HepG2 (cell line): ENCODE data around the gene VRK3. TPM values are rescaled to one million over a fixed set of nuclear protein-coding genes. Genes with fewer than 3 reads are reported as not detected.

Experiments used
- ATAC-seq: fragments of 200-7000 bp; cut with Tn5 transposase; 3 replicates; pipeline ENCODE4 v1.9.1; 2020; ENCODE audit warnings: mild to moderate bottlenecking, moderate library complexity
- BruUV-seq: library from RNA; stranded (reverse); fragments of 400-500 nt; replicated peaks from 2 replicates; lab custom pipeline; 2021; lab: Mats Ljungman, UMichigan
- CTCF ChIA-PET: fragments of 300-600 bp; formaldehyde crosslinking; extraction: SDS; loops from one replicate; lab custom pipeline; 2021; ENCODE audit warnings: low total read pairs, inconsistent platforms, low intra/inter-chr PET ratio; lab: Yijun Ruan, JAX
- POLR2A ChIA-PET: fragments of 350-600 bp; sonication (Branson Sonifier 250); formaldehyde crosslinking; loops from one replicate; lab custom pipeline; 2020; ENCODE audit warnings: antibody characterized with exemption, inconsistent platforms; lab: Yijun Ruan, JAX
- DNase-seq: peaks from one replicate; pipeline ENCODE4 v3.0.0-alpha.2; 2015; ENCODE audit warnings: low spot score
- FAIRE-seq: peaks from 3 replicates; lab custom pipeline; 2011; peaks lifted over from hg19 to GRCh38; lab: Jason Lieb, UNC
- H2AFZ ChIP-seq: one replicate; pipeline ENCODE4 v1.6.1; 2011; ENCODE audit warnings: low read length, inconsistent platforms
- H3K27ac ChIP-seq: fragments of 300-600 bp; 3 replicates; pipeline ENCODE4 v1.8.0; 2011; ENCODE audit warnings: mixed run types, mild to moderate bottlenecking, mixed read lengths, low read length, inconsistent platforms; ENCODE audit not compliant: insufficient read depth; ENCODE audit errors: extremely low read length
- H3K27me3 ChIP-seq, 2 experiments: fragments of 200-600 bp in 1 of 2; 2 replicates in 1 of 2; 3 replicates in 1 of 2; pipeline versions ENCODE4 v1.6.0 to v1.8.0; 2011; ENCODE audit warnings: low read length in 2 of 2, mild to moderate bottlenecking in 2 of 2, moderate library complexity in 2 of 2, inconsistent platforms in 1 of 2; ENCODE audit not compliant: insufficient read depth in 2 of 2, control insufficient read depth in 1 of 2
- H3K36me3 ChIP-seq, 2 experiments: fragments of 200-600 bp in 1 of 2; replicated peaks in 1 of 2; 2 replicates in 1 of 2; 3 replicates in 1 of 2; pipeline versions ENCODE4 v1.5.1 to v1.8.0; 2011; ENCODE audit warnings: low read length in 2 of 2, inconsistent platforms in 1 of 2; ENCODE audit not compliant: insufficient read depth in 2 of 2, control insufficient read depth in 1 of 2
- H3K4me1 ChIP-seq: 2 replicates; pipeline ENCODE4 v1.5.1; 2012; ENCODE audit warnings: low read length, inconsistent platforms; ENCODE audit not compliant: insufficient read depth
- H3K4me2 ChIP-seq: 2 replicates; pipeline ENCODE4 v1.6.0; 2011; ENCODE audit warnings: low read depth, low read length, inconsistent platforms
- H3K4me3 ChIP-seq, 3 experiments: fragments of 200-600 bp in 1 of 3; sonication (generic), shearing (Covaris generic) in 1 of 3; replicated peaks in 1 of 3; 2 replicates each; pipeline ENCODE4 v1.5.1; 2011 to 2016; ENCODE audit warnings: low read length in 3 of 3, inconsistent platforms in 2 of 3, low read depth in 2 of 3, mild to moderate bottlenecking in 2 of 3, control low read depth in 1 of 3, mixed read lengths in 1 of 3; ENCODE audit not compliant: insufficient read depth in 1 of 3
- H3K79me2 ChIP-seq: one replicate; pipeline ENCODE4 v1.6.1; 2011; ENCODE audit warnings: low read length, inconsistent platforms; ENCODE audit not compliant: insufficient read depth
- H3K9ac ChIP-seq: 2 replicates; pipeline ENCODE4 v1.6.0; 2011; ENCODE audit warnings: mild to moderate bottlenecking, low read depth, low read length, inconsistent platforms; ENCODE audit not compliant: insufficient read depth
- H3K9me3 ChIP-seq: 2 replicates; pipeline ENCODE4 v1.5.1; 2012; ENCODE audit warnings: mild to moderate bottlenecking, low read length
- H4K20me1 ChIP-seq: 2 replicates; pipeline ENCODE4 v1.6.0; 2011; ENCODE audit warnings: inconsistent platforms, mild to moderate bottlenecking, low read length, moderate library complexity; ENCODE audit not compliant: insufficient read depth
- FLYWCH1 ChIP-seq: sonication (generic); formaldehyde crosslinking; IDR thresholded peaks from 2 replicates; pipeline ENCODE4 v1.8.1; 2023; ENCODE audit warnings: mild to moderate bottlenecking, missing genetic modification reagents
- KAT2B ChIP-seq: fragments of 150-350 bp; IDR thresholded peaks from 2 replicates; pipeline ENCODE4 v1.6.1; 2014; ENCODE audit warnings: low read depth, low read length, borderline replicate concordance
- KLF13 ChIP-seq: sonication (generic); formaldehyde crosslinking; IDR thresholded peaks from 2 replicates; pipeline ENCODE4 v1.4.0; 2020; ENCODE audit warnings: mild to moderate bottlenecking, missing genetic modification reagents
- NR3C1 ChIP-seq: sonication (generic); formaldehyde crosslinking; IDR thresholded peaks from 2 replicates; pipeline ENCODE4 v1.4.0; 2020; ENCODE audit warnings: missing genetic modification reagents
- NRL ChIP-seq: sonication (generic); formaldehyde crosslinking; IDR thresholded peaks from 2 replicates; pipeline ENCODE4 v1.5.0; 2020; ENCODE audit warnings: missing genetic modification reagents, mild to moderate bottlenecking, moderate library complexity, borderline replicate concordance
- POLR2G ChIP-seq: fragments of 200-400 bp; formaldehyde crosslinking; IDR thresholded peaks from 2 replicates; pipeline ENCODE4 v1.6.1; 2018; ENCODE audit warnings: mild to moderate bottlenecking, low read depth, low read length, moderate library complexity
- RARA ChIP-seq: IDR thresholded peaks from 2 replicates; pipeline ENCODE4 v1.6.1; 2016; ENCODE audit warnings: missing genetic modification reagents, missing compliant biosample characterization
- RNF2 ChIP-seq: fragments of 450-650 bp; conservative IDR thresholded peaks from 2 replicates; pipeline ENCODE4 v1.6.1; 2016; ENCODE audit warnings: low read depth
- SALL2 ChIP-seq: sonication (generic); formaldehyde crosslinking; IDR thresholded peaks from 2 replicates; pipeline ENCODE4 v1.8.1; 2023; ENCODE audit warnings: mild to moderate bottlenecking, missing genetic modification reagents, inconsistent platforms
- XBP1 ChIP-seq: sonication (generic); formaldehyde crosslinking; IDR thresholded peaks from 2 replicates; pipeline ENCODE4 v1.5.0; 2020; ENCODE audit warnings: missing genetic modification reagents
- ZNF543 ChIP-seq: sonication (generic); formaldehyde crosslinking; IDR thresholded peaks from 2 replicates; pipeline ENCODE4 v1.4.0; 2020; ENCODE audit warnings: mild to moderate bottlenecking, missing genetic modification reagents
- WGBS: methylation state at CpG from one replicate; pipeline ENCODE4 v1.1.6; 2017; ENCODE audit warnings: low lambda C conversion rate; 5-methylcytosine and 5-hydroxymethylcytosine counted together
- in situ Hi-C: cut with HindIII; loops from 2 replicates; pipeline ENCODE4 v1.10.0; 2017; ENCODE audit warnings: low pct_unique_long_range_greater_than_20kb; ENCODE audit not compliant: extremely low pct_ligation_motif_present
- intact Hi-C: fragments of 100-400 bp; cut with micrococcal nuclease; formaldehyde crosslinking; loops from one replicate; pipeline ENCODE4 v1.10.0; 2022; ENCODE audit not compliant: unreplicated experiment
- polyA plus RNA-seq, 8 experiments: library from polyadenylated mRNA; depleted of rRNA in 3 of 8; stranded (reverse) in 7 of 8; unstranded in 1 of 8; fragments of >200 nt; fragmentation: Illumina TruSeq in 4 of 8; extraction: Trizol in 4 of 8; gene quantifications; 2 replicates each; pipeline versions ENCODE4 v1.2.1 to v1.2.3, GENCODE V29; 2011 to 2016; ENCODE audit warnings: low read depth in 4 of 8, missing spikeins in 1 of 8, mixed read lengths in 1 of 8; ENCODE audit not compliant: insufficient read depth in 1 of 8
- total RNA-seq, 5 experiments: library from RNA; depleted of rRNA; stranded (reverse); fragments of >200 nt; fragmentation: Illumina TruSeq; extraction: Trizol; gene quantifications; 2 replicates each; pipeline ENCODE4 v1.2.3, GENCODE V29; 2016; ENCODE audit warnings: low read depth in 1 of 5
- TF ChIP-seq, protein P1 (sequence below): sonication (generic); formaldehyde crosslinking; IDR thresholded peaks from 2 replicates; pipeline ENCODE4 v1.8.1; 2022; ENCODE audit warnings: low read depth, mild to moderate bottlenecking, missing genetic modification reagents
- TF ChIP-seq, protein P2 (sequence below): sonication (generic); formaldehyde crosslinking; IDR thresholded peaks from 2 replicates; pipeline ENCODE4 v1.5.0; 2020; ENCODE audit warnings: mild to moderate bottlenecking, missing genetic modification reagents, borderline replicate concordance
- TF ChIP-seq, protein P3 (sequence below): sonication (generic); formaldehyde crosslinking; IDR thresholded peaks from 2 replicates; pipeline ENCODE4 v1.4.0; 2020; ENCODE audit warnings: missing genetic modification reagents

Gene VRK3
- total and polyA plus RNA-seq, 2 of the 13 experiments (the other 11 are each of a cell fraction or from before 2014, with no cell fraction given) = 23.8 to 28.3 TPM

DNA sequence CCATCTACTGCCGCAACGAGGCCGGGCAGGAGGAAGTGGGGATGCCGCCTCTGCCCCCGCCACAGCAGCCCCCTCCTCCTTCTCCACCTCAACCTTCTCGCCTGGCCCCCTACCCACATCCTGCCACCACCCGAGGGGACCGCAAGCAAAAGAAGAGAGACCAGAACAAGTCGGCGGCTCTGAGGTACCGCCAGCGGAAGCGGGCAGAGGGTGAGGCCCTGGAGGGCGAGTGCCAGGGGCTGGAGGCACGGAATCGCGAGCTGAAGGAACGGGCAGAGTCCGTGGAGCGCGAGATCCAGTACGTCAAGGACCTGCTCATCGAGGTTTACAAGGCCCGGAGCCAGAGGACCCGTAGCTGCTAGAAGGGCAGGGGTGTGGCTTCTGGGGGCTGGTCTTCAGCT lies 92.4 kb downstream of the VRK3 start:
- peaks cover 13% of the 10 kb centered on the region for H3K79me2 ChIP-seq
- FAIRE-seq = no peak
- no peak for ATAC-seq
- no TSS peak for BruUV-seq
- no peak for DNase-seq
- 95% methylated on average over 23 of the region's 25 CpGs for WGBS
- CTCF ChIA-PET = no interaction called here
- intact Hi-C loops = no loop called here
- no peak overlapping the region for H3K9ac ChIP-seq
- no peaks in the 10 kb centered on the region; a peak in 1 of 5 replicates for H3K27me3 ChIP-seq
- no peak for TF ChIP-seq ZNF543 (CRISPR knock-in tag)
- TF ChIP-seq, protein P1, sequence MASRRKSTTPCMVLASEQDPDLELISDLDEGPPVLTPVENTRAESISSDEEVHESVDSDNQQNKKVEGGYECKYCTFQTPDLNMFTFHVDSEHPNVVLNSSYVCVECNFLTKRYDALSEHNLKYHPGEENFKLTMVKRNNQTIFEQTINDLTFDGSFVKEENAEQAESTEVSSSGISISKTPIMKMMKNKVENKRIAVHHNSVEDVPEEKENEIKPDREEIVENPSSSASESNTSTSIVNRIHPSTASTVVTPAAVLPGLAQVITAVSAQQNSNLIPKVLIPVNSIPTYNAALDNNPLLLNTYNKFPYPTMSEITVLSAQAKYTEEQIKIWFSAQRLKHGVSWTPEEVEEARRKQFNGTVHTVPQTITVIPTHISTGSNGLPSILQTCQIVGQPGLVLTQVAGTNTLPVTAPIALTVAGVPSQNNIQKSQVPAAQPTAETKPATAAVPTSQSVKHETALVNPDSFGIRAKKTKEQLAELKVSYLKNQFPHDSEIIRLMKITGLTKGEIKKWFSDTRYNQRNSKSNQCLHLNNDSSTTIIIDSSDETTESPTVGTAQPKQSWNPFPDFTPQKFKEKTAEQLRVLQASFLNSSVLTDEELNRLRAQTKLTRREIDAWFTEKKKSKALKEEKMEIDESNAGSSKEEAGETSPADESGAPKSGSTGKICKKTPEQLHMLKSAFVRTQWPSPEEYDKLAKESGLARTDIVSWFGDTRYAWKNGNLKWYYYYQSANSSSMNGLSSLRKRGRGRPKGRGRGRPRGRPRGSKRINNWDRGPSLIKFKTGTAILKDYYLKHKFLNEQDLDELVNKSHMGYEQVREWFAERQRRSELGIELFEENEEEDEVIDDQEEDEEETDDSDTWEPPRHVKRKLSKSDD = no peak
- TF ChIP-seq, protein P2, sequence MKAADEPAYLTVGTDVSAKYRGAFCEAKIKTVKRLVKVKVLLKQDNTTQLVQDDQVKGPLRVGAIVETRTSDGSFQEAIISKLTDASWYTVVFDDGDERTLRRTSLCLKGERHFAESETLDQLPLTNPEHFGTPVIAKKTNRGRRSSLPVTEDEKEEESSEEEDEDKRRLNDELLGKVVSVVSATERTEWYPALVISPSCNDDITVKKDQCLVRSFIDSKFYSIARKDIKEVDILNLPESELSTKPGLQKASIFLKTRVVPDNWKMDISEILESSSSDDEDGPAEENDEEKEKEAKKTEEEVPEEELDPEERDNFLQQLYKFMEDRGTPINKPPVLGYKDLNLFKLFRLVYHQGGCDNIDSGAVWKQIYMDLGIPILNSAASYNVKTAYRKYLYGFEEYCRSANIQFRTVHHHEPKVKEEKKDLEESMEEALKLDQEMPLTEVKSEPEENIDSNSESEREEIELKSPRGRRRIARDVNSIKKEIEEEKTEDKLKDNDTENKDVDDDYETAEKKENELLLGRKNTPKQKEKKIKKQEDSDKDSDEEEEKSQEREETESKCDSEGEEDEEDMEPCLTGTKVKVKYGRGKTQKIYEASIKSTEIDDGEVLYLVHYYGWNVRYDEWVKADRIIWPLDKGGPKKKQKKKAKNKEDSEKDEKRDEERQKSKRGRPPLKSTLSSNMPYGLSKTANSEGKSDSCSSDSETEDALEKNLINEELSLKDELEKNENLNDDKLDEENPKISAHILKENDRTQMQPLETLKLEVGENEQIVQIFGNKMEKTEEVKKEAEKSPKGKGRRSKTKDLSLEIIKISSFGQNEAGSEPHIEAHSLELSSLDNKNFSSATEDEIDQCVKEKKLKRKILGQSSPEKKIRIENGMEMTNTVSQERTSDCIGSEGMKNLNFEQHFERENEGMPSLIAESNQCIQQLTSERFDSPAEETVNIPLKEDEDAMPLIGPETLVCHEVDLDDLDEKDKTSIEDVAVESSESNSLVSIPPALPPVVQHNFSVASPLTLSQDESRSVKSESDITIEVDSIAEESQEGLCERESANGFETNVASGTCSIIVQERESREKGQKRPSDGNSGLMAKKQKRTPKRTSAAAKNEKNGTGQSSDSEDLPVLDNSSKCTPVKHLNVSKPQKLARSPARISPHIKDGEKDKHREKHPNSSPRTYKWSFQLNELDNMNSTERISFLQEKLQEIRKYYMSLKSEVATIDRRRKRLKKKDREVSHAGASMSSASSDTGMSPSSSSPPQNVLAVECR (CRISPR knock-in tag) = no peak
- no peak for TF ChIP-seq NRL (CRISPR knock-in tag)
- TF ChIP-seq KAT2B = no peak
- TF ChIP-seq SALL2 = no peak
- no peak for TF ChIP-seq FLYWCH1 (CRISPR knock-in tag)
- no peak for TF ChIP-seq RNF2
- TF ChIP-seq XBP1 (CRISPR knock-in tag) = no peak
- TF ChIP-seq RARA (CRISPR knock-in tag) = no peak
- no peak for TF ChIP-seq NR3C1 (CRISPR knock-in tag)
- TF ChIP-seq, protein P3, sequence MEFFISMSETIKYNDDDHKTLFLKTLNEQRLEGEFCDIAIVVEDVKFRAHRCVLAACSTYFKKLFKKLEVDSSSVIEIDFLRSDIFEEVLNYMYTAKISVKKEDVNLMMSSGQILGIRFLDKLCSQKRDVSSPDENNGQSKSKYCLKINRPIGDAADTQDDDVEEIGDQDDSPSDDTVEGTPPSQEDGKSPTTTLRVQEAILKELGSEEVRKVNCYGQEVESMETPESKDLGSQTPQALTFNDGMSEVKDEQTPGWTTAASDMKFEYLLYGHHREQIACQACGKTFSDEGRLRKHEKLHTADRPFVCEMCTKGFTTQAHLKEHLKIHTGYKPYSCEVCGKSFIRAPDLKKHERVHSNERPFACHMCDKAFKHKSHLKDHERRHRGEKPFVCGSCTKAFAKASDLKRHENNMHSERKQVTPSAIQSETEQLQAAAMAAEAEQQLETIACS (CRISPR knock-in tag) = no peak
- no peak for TF ChIP-seq POLR2G
- TF ChIP-seq KLF13 (CRISPR knock-in tag) = no peak
- H3K4me1 ChIP-seq = peaks cover 18% of the 10 kb centered on the region
- peaks cover 1 to 6% of the 10 kb centered on the region in 2 experiments; a peak in 3 of 5 replicates for H3K36me3 ChIP-seq
- no peak overlapping the region for H3K4me3 ChIP-seq
- no peaks in the 10 kb centered on the region for H3K9me3 ChIP-seq
- H3K4me2 ChIP-seq = no peak overlapping the region
- no peaks in the 10 kb centered on the region for H4K20me1 ChIP-seq
- POLR2A ChIA-PET = no interaction called here
- H2AFZ ChIP-seq = no peak overlapping the region
- in situ Hi-C loops = no loop called here
- H3K27ac ChIP-seq = no peak overlapping the region
